ENCODE results near the gene KLF7. TPM values are rescaled to one million over a fixed set of nuclear protein-coding genes. Genes with fewer than 3 reads are reported as not detected.
A peak's percentile ranks its signal among the peaks of the same experiment; 100 is the strongest.

KLF7 gene
- total RNA-seq, 1 experiment from 2014 or later = 32.2 TPM

GRCh38 chr2:207143215-207144172 lies 22.3 kb downstream of the KLF7 start:
- Histone ChIP-seq H3K14ac (ENCODE audit: insufficient read depth, low read length) (peak overlapping the region; percentile 60; the same call in 1 of the 2 replicates), H3T11ph (ENCODE audit: low read length) (peak overlapping the region; percentile 24), H3K9ac (ENCODE audit: extremely low read depth, insufficient read length, low read length) (no peak overlapping the region), H3K23me2 (ENCODE audit: insufficient read length, low read depth, low read length, poor library complexity, severe bottlenecking) (no peaks in the 10 kb centered on the region), H2BK15ac (ENCODE audit: low read depth, low read length) (no peak overlapping the region), H3K79me2 (ENCODE audit: insufficient read depth, low read length) (peaks cover 11% of the 10 kb centered on the region), H4K20me1 (ENCODE audit: control insufficient read depth, insufficient read depth, insufficient read length) (no peaks in the 10 kb centered on the region), H2BK12ac (ENCODE audit: insufficient read length, low read depth, low read length) (no peak overlapping the region), H3K56ac (ENCODE audit: insufficient read length, low read depth, low read length) (no peak overlapping the region), H2AK5ac (ENCODE audit: insufficient read length, low read length) (no peak overlapping the region), H3K9me3 (ENCODE audit: control insufficient read depth, low read depth, low read length) (no peaks in the 10 kb centered on the region), H4K5ac (ENCODE audit: insufficient read length, low read depth, low read length) (no peak overlapping the region), H3K27ac (ENCODE audit: insufficient read length, low read depth, low read length) (no peak overlapping the region), H3K4me2 (ENCODE audit: insufficient read depth, insufficient read length, low read length) (no peak overlapping the region), H3K4ac (ENCODE audit: low read depth, low read length) (no peak overlapping the region), H2AFZ (ENCODE audit: low read length) (no peak overlapping the region), H2BK120ac (ENCODE audit: low read depth, low read length, poor library complexity, severe bottlenecking) (no peak overlapping the region), H3K4me1 (ENCODE audit: insufficient read depth, low read length) (peaks cover 17% of the 10 kb centered on the region), H3K18ac (ENCODE audit: insufficient read length, low read depth, low read length) (no peak overlapping the region), H3K79me1 (ENCODE audit: insufficient read depth, low read depth, low read length, poor library complexity, severe bottlenecking) (no peaks in the 10 kb centered on the region), H2BK20ac (ENCODE audit: low read depth, low read length, poor library complexity, severe bottlenecking) (no peak overlapping the region), H3K23ac (ENCODE audit: insufficient read length, low read depth, low read length) (no peak overlapping the region), H4K91ac (ENCODE audit: insufficient read length, low read depth, low read length) (no peak overlapping the region), H2BK5ac (ENCODE audit: insufficient read length, low read length) (no peak overlapping the region), H4K8ac (replicated peaks; ENCODE audit: insufficient read length, low read depth, low read length) (no peak overlapping the region), H3K27me3 (ENCODE audit: insufficient read depth, low read length) (no peaks in the 10 kb centered on the region)
- H3K27ac Mint-ChIP-seq = peak overlapping the region; percentile 8 to 82 (median 15); a peak in 5 of 7 replicates
- no peak for TF ChIP-seq CTCF (conservative IDR thresholded peaks at IDR 0.05)
- no peaks in the 10 kb centered on the region for H3K27me3 Mint-ChIP-seq (ENCODE audit: low read depth)
- no peak overlapping the region; a peak in 2 of 5 replicates for H3K4me3 Mint-ChIP-seq
- H3K9me3 Mint-ChIP-seq = no peaks in the 10 kb centered on the region
- peaks cover 58 to 67% of the 10 kb centered on the region in 2 experiments for H3K4me1 Mint-ChIP-seq
- no CpG with 5 or more reads among the region's 13 CpGs for WGBS (ENCODE audit: extremely low coverage, insufficient read length, low lambda C conversion rate)
- DNase-seq = peak; percentile 34
- H3K36me3 Mint-ChIP-seq (ENCODE audit: insufficient read depth in 1 of 3, low read depth in 3 of 3) = peaks cover under 1 to 22% (median 3%) of the 10 kb centered on the region in 3 experiments; a peak in 5 of 7 replicates
